ENCODE data around the gene LSG1.
"Not testable (repeated sequence)": the region's sequence is repeated elsewhere in the genome, so short reads cannot be mapped to it uniquely, and the experiment has no call there.

LSG1 gene

DNA sequence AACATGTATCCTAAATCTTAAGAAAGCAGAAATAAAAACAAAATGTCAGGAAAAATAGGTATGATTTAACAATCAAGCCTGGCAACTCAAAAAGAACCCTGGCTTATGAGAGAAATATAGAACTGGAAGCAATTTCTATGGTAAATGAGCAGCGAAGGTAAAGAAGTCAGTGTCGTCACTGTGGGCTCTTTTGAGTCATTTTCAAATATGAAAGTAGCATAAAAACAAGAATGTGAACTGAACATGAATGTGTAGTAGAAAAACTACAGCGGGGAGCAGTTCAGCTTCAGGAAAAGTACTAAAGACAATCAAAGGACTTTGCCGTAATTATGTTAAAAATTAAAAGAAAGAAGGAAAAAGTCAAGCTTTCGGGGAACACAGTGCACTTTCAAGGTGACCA is 17.5 kb downstream of the LSG1 start:
- no peak for DNase-seq

DNA sequence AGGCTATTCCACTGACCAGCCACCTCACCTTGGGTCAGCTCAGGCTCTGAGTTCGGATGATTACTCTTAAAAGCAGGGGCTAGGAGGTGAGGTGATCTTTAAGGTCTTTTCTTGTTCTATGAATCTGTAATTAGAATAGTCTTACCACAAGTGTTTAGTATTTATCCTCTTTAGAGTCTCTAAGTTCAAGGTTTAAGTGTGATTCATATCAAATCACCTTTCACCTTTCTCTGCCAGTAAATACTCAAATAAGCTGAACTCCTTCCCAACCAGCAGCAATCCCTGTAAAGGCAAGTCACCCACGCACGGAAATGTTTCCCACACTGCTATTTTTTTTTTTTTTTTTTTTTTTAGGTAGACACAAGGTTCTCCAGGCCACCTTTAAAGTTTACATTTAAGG is 24.2 kb downstream of the LSG1 start:
- DNase-seq = no peak

DNA sequence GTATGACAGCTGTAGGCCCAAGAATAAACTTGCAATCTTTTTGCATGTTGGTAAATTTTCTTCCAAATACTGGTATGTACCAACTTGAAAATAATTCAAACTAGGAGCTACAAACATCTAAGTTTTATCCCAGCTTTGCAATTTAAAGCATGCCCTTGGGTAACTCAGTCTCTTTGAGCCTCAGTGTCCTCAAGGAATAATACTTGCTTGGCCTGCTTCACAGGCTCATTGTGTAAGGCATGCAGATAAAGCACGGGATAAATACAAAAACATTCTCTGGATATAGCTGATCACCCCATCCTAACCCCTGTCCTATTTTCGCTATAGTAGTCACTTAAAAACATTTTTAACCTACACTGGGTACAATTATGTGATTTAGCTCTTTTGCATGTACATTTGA is 29.2 kb downstream of the LSG1 start:
- no peak for DNase-seq

DNA sequence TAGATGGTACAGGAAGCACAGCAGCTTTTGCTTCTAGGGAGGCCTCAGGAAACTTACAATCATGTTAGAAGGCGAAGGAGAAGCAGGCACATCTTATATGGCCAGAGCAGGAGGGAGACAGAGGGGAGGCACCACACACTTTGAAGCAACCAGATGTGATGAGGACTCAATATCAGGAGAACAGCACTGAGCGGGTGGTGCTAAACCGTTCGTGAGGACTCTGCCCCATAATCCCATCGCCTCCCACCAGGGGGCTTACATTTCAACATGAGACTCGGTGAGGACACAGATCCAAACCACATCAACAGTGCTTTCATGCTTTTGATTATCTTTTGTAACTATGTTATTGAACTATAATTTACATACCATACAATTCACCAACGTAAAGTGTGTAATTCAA is 31.2 kb downstream of the LSG1 start:
- DNase-seq = peak; percentile 38

DNA sequence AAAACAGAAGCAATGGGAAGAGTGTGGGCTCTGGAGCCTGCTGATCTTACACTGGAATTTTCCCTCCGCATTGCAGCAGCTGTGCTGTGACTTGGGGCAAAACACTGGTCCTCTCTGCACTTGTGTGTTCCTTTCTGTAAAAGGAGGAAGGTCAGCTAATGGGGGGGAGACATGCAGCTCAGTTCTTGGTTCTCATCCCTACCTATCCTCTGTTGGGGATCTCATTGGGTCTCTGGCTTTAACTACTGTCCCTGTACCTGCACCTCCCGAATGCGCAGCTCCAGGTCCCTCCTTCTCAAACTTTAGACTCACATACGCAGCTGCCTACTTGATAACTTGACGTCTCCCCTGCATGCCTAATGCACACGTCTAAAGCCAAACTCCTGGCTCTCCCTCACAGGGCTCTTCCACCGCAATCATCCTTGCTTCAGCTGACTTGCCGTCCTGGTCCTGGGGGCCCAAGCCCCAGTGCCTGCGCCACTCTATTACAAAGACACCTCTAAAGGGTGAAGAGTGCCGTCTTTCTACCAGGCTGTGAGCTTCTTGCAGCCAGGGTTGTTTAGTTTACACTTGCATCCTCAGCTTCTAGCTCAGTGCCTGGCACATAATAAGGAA is 32.9 kb downstream of the LSG1 start:
- no peak for DNase-seq

DNA sequence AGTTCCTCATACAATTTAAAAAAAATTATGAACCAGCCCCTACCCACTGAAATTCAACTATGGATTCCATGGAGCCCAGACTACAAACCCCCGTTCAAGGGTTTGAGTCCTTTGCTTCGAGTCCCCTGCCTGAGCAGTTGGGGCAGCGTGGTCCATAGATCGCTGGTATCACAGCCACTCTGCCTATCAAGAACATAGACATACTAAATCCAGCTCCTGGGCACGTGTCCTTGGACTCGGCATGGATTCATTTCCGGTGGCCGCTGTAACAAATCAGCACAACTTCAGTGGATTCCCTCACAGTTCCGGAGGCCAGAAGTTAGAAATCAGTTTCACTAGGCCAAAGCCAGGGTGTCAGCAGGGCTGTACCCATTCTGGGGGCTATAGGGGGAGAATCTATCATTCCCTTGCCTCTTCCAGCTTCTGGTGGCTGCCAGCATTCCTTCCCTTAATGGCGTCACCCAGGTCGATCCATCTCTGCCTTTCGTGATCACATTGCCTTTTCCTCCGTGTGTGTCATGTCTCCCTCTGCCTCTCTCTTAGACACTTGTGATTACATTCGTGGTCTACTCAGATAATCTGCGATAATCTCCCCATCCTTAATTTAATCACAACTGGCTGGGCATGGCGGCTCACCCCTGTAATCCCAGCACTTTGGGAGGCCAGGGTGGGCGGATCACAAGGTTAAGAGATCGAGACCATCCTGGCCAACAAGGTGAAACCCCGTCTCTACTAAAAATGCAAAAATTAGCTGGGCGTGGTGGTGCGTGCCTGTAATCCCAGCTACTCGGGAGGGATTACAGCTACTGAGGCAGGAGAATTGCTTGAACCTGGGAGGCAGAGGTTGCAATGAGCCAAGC is 34.2 kb downstream of the LSG1 start:
- no peak for DNase-seq

DNA sequence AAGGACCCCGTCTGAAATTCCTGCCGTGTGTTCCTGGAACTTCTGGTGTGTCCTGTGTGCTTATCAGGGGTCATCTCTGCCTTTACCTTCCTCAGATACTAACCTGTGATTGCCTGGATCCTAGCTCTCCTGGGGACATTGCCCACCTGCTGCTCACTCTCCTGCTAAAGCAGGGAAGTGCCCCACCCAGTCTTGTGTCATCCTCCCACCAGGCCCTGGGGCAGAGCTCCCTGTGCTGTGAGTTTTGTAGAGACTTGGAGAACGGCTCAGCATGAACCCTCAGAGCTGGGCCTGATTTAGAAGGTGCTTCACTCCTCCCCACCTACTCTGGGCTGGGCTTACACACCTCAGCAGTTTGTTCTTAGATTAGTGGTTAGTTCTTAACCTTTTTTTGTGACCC is 34.9 kb downstream of the LSG1 start:
- no peak for DNase-seq

DNA sequence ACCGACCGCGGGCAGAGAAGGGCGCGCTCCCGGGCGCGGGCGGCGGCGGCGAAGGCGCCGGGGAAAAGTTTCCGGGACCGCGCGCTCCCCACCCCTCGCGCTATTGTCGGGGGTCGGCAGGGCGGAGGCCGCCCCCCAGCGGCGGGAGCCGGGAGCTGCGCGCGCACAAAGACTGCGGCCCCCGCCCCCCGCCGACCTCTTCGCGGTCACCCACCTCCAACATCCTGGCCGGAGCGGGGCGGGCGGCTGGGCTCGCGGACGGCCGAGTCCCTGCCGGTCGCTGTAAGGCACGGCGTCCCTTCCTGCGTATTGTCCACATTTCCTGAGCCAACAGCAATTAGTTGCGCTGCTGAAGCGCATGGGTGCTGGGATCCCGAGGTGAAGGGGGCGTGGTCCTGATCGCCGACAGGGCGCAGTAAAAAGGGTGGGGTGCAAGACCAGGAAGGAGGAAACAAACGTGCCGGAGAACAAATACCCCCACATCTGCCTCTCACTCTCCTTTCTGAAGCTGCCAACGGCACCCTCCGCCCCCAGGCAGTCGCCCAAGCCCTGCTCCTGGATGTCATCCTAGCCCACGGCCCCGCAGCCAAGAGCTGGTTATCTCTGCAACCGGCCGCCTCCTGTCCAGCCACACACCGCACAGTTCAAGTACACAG is 38.5 kb downstream of the LSG1 start, which contains the start of gene TMEM44:
Gene TMEM44 (minus strand): TSS at position 71 of the 656 bp plus-strand sequence. CDS start 204 bp downstream, outside the sequence.
- DNase-seq = peak; percentile 56

DNA sequence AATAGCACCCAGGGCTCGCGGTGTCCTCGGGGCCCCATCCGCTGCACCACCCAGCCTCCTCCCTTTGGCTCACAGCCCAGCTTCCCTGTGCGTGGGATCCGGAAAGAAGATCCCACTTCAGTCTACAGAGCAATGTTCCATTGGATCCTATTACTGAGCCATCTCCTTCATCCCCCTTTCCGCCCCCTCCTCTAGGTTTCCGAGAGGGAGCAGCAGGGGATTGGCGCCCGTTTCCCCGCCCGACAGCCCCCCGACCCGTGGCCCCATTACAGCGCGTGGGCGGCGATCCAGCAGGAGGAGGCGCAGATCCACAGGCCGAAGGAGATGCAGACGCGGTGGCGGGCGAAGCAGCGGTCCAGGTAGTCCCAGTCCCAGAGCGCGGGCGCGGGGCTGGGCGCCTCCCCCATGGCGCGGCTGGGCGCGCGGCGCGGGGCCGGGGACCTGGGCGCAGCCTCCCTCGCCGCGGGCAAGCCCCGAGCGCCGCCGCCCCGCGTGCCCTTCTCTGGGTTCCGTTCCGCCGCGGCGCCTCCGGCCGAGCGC is 39.1 kb downstream of the LSG1 start:
- no peak for DNase-seq

DNA sequence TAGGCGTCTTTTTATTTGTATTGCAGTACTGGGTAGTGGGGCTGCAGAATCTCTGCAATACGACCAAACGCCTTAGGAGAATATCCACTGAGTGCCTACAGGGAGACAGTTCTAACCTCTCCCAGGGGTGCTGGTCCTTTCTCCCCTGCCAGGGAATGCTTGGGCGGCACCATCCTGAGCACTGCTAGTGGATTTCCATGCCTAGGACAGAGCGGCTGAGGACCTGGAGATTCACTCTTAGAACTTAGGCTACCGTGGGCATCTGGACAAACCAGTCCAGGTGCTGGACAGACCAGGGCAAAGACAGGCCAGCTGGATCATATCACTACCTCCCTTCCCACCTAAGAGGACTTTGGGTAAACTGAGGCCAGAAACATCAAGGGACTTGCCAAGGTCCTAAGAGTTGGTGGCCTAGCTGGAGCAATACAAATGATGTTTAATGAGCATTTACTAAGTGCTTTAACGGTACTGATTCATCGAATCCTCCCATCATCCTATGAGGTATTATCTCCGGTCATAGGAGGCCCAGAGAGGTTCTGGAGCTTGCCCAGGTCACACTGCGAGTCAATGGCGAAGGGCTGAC is 39.7 kb downstream of the LSG1 start:
- DNase-seq = no peak

DNA sequence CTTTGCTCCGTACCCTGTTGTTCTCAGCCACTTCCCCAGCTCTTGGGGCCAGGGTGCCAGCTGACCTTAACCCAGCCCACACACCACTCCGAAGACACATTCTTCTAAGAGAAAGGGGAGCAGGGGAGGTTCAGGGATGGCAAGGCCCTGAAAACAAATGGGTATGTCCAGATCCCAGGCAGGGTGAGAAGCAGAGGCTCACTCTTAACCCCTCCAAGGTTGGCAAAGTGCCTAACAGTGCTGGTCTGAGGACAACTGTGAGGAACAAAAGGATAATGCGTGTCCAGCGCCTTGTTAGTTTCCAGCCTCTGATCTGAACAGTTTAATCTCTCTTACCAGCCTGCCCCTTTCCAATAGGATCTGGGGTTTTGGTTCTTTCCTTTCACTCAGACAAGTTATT is 40.3 kb downstream of the LSG1 start:
- DNase-seq = no peak

DNA sequence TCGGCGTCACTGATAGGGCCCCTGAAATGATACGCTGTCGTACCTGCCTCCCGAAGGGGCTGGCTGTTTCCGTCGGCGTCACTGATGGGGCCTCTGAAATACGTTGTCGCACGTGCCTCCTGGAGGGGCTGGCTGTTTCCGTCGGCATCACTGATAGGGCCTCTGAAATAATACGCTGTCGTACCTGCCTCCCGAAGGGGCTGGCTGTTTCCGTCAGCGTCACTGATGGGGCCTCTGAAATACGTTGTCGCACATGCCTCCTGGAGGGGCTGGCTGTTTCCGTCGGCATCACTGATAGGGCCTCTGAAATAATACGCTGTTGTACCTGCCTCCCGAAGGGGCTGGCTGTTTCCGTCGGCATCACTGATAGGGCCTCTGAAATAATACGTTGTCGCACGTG is 41.3 kb downstream of the LSG1 start:
- DNase-seq = not testable (repeated sequence)

DNA sequence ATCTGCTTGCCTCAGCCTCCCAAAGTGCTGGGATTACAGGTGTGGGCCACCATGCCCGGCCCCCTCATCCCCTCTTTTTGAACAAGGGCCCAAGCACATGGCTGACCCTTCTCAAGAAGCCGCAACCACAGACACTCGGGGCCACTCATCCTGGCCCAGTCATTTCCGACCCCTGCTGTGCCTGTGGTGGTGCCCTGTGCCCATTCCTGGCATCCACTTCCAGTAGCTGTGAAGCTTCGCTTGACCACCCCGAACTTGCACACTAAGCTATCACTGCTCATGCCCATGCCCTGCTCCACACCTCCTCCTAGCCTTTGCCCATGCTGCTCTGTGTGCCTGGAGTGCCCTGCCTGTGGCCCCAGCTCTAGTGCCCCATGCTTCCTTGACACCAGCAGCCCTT is 47.0 kb downstream of the LSG1 start:
- no peak for DNase-seq

DNA sequence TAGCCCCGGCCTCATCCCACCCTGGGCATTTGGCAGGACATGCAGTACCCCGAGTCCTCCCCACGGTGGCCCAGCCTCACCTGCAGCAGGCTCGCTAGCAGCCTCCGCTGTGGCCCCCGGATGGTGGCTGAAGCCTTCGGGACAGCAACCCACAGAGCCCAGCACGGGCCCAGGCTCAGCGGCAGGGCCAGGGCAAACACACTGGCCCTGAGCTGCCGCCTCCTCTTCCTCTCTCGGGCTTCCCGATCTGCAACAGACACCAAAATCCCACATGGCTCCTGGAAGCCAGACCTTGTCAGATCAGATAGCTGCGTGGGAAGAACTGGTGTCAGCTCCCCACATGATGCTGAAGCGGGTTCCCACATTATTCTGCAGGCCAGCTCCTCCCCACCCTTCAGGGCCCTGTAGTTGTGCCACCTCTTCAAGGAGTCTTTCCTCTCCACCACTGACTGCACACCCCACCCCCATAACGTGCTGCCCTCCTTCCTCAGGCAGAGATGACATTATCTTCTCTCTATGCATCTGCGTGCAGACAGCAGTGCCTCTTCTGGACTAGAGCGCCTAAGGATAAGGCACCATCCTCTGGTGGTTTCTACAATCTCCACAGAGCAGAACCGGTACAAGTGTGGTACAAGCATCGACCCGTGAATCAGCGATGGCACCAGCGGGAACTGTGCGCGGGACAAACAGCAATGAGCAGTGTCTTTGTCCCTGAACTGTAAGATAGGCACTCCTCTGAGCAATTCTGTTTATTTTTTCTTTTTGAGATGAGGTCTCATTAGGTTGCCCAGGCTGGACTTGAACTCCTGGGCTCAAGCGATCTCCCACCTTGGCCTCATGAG is 48.3 kb downstream of the LSG1 start:
- DNase-seq = no peak

DNA sequence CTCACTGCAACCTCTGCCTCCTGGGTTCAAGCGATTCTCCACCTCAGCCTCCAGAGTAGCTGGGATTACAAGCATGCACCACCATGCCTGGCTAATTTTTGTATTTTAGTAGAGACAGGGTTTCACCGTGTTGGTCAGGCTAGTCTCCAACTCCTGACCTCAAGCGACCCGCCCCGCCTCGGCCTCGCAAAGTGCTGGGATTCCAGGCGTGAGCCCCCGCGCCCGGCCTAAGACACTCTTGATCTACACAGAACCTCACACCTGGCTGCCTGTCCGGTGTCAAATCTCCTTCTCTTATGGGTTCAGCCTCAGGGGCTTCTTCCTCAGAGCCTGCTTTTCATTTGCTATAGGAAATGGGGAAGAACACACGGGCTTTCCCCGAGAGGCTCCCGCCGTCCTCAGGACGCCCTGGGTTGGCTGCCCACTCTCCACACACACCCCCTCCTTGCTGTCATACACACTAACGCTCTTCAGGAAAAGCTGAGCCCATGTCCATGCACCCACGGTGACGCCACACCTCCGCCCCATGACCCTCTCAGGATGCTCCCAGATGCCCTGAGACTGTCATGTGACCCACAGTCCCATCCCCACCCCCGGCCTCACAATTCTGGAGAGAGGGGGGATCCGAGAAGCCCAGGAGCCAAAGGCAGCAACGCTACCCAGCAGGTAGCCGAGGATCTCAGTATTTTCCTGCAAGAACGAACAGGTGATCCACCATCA is 49.2 kb downstream of the LSG1 start:
- no peak for DNase-seq

DNA sequence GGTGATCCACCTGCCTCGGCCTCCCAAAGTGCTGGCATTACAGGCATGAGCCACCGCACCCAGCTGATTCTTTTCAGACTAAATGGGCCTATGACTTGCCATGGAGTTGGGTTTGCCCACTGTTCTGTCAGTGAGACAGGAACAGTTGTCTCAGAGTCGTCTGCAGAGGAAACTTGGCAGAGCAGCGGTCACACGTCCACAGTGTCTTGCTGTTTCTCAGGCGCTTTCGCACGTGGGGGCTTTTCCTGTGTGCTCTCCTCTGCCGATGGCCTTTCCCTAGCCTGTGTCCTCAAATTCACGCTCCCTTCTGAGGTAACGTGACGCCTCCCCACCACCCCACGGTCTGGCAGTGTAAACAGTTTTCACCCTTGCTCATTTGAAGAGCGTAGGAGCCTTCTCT is 50.0 kb downstream of the LSG1 start:
- DNase-seq = no peak

DNA sequence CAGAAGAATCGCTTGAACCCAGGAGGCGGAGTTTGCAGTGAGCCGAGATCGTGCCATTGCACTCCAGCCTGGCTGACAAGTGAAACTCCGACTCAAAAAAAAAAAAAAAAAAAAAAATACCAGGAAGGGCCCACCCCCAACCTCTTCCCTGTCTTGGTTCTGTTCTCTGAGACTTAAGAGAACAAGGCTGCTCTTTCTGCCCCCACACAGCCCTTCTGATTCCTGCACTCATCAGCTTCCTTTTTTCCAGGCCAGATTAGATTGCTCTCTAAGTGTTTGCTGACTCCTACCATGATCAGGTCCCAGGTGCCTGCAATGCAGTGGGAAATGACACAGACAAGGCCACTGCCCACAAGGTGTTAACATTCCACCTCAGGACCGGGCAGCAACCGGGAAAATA is 51.8 kb downstream of the LSG1 start:
- DNase-seq = no peak

DNA sequence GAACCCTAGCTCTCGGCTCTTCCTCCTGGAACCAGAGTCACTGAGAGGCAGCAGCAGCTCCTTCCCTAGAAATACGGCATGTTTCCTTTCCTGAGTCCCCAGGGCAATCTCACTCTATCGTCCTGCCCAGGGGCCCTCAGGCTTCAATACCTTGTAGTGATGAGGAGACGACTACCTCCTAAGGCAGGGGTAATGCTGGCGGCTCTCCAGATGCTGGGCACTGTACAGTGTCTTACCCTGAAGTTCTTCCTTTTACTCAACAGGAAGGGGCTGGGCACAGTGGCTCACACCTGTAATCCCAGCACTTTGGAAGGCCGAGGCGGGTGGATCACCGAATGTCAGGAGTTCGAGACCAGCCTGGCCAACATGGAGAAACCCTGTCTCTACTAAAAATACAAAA is 52.2 kb downstream of the LSG1 start:
- no peak for DNase-seq

DNA sequence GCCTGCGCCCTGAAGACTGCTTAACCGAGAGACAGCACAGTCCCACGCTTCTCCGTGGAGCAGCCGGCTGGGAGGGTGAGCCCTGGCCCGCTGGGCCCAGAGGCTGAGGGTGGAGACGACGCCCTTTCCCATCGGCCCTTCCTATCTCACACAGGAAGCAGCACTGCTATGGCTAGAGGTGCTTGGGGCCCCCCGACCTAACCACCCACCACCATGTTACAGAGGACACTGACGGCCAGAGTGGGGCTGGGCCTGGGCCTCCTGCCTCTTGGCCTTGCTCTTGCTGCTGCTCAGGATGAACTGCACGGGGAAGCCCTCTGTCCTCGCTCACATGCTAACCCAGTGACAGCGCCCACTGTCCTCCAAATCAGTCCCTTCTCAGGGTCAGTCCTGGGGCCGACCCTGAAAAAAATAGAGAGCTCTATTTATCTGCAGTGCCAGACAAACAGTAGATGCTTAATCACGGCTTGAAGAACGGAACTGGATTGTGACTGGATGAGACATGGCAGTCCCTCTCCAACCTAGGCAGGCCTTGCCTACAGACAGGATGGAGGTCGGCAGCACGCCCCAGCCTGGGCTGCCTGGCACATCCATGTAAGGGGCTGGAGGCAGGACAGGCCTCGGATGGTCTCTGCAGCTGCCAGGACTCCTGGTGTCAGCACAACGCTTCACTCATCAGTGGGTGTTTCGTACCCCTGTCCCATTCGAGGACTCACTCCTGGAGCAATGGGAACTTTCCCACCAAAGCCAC is 53.0 kb downstream of the LSG1 start:
- no peak for DNase-seq

DNA sequence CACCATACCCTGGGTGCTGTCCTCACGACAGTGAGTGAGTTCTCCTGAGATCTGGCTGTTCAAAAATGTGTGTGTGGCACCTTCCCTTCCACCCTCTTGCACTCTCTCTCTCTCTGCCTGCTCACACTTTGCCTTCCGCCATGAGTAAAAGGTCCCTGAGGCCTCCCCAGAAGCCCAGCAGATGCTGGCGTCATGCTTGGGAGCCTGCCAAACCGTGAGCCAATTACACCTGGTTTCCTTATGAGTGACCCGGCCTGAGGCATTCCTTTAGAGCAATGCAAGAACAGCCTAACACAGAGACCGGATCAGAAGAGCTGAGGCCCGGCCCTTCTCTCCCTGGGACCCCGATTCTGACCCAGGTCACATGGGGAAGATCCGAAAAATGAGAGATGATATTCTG is 54.2 kb downstream of the LSG1 start:
- DNase-seq = no peak

DNA sequence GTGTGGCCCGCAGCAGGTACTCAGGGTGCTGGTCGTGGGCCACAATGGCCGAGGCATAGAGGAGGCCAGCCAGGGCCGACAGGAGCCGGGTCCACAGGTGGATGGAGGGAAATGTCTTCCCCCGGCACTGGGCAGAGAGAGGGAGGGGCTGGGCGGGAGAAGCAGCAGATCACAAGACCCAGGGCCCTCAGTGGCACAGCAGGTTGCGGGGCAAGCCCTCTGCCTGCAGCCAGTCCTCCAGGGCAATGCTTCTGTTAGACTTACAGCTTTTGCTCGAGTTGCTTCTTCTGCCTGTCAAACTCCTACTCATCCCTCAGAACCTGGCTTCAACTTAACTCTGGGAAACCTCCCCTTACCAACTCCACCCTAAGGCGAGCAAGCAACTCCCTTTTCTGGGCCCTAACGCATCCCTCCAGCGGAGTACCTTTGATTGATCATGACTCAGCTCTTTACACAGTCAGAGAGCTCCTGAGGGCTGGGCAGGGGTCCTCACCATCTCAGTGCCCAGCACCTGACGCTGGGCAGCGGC is 54.8 kb downstream of the LSG1 start:
- no peak for DNase-seq
